ENCODE data around the gene SNRNP27.
"Not testable (repeated sequence)": the region's sequence is repeated elsewhere in the genome, so short reads cannot be mapped to it uniquely, and the experiment has no call there.

Gene SNRNP27

GRCh38 chr2:69946351-69947324, 52.9 kb downstream of the SNRNP27 start:
- DNase-seq (ENCODE audit: low spot score) = peak; percentile 72

- no peak for DNase-seq (ENCODE audit: low spot score)
Observed at GRCh38 chr2:69947325-69947931, 53.7 kb downstream of the SNRNP27 start.

- DNase-seq (ENCODE audit: low spot score) = no peak
Observed at GRCh38 chr2:69948032-69948962, 54.5 kb downstream of the SNRNP27 start.

GRCh38 chr2:69948963-69949645, 55.3 kb downstream of the SNRNP27 start:
- no peak for DNase-seq (ENCODE audit: low spot score)

GRCh38 chr2:69950241-69950640, 56.5 kb downstream of the SNRNP27 start:
- no peak for DNase-seq (ENCODE audit: low spot score)

GRCh38 chr2:69950671-69951070, 56.9 kb downstream of the SNRNP27 start:
- DNase-seq (ENCODE audit: low spot score) = not testable (repeated sequence)

- DNase-seq (ENCODE audit: low spot score) = no peak
Observed at GRCh38 chr2:69952336-69953115, 58.8 kb downstream of the SNRNP27 start.

GRCh38 chr2:69954084-69954483, 60.3 kb downstream of the SNRNP27 start:
- DNase-seq (ENCODE audit: low spot score) = no peak
